HG03280 (cell line): ENCODE results near the gene ABTB2.

Experiments used
- ATAC-seq: cut with Tn5 transposase; IDR thresholded peaks from one replicate; pipeline ENCODE4 v1.9.1; 2021; ENCODE audit warnings: mild to moderate bottlenecking, moderate library complexity; ENCODE audit not compliant: unreplicated experiment

Gene ABTB2

DNA sequence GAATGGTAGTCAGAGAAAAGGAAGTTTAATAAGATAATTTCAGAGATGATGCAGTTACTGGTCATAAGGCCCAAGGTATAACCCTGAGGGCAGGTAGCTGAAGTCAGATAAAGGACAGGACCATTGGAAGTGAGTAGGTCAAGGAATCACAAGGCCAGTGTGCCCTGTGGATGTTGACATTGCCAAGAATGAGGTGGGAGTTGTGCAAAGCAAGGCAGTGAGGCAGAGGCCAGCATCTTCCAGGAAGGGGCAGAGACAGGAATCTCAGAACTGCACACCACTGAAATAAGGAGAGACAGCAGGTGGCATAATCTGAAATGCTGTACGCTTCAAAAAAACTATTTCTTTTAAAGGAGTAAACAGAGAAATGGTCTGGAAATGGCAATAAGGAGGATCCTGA, 61.4 kb downstream of the ABTB2 start:
- ATAC-seq = no peak

DNA sequence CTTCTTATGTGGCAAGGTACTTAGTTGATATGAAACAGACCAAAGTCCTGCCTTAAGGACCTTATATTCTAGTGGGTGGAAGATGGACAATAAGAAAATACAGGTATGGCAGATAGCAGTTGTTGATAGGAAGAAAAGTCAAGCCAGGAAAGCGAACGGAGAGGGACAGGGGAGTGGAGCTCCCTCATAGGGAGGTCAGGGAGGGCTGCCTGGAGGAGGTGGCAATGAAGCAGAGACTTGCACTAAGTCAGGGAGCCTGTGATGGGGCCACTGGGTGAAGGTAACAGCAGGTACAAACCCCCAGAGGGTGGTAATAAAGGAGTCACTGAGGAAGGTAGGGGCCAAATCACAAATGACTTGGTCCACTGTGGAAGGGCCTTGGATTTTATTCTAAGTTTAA, 65.3 kb downstream of the ABTB2 start:
- no peak for ATAC-seq

DNA sequence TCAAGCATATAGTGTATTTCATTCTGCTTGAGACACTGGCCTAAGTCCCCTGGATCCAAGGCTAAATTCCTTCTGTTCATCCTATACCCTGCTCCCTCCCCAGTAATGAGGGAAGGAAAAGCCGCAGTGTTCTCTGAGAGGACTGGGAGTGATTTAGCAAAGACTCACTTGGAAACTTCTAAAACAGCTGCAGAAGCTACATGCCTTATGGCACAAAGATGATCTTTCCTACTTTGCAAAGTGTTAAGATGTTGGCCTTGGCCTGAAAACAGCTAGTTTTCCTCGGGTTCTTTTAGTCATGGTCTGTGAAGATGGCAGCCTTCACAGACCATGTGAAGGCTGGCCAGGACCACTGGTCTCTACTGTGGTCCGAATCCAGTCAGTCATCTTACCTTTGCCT, 65.7 kb downstream of the ABTB2 start:
- ATAC-seq = no peak

- ATAC-seq = no peak
These were observed 66.9 kb downstream of the ABTB2 start for GRCh38 chr11:34290926-34291325.

DNA sequence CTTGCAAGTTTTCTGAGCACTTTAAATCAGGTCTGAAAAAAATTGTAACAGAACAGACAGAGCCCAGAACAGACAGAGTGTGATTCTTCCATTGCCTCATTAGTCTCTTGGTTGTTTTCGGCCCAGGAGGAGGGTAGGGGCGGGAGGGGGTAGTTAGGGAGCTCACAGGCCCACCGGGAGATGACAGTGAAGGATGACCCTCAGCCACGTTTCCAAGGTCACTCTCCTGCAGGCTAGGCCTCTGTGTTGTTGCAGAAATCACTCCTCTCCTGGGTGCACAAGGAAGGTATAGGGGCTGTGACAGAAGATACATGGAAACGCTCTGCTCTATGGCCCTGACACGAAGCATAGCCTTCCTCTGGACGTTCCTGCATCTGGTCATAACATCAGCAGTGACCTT, 69.3 kb downstream of the ABTB2 start:
- no peak for ATAC-seq

GRCh38 chr11:34284811-34285481, 72.9 kb downstream of the ABTB2 start:
- ATAC-seq = no peak

DNA sequence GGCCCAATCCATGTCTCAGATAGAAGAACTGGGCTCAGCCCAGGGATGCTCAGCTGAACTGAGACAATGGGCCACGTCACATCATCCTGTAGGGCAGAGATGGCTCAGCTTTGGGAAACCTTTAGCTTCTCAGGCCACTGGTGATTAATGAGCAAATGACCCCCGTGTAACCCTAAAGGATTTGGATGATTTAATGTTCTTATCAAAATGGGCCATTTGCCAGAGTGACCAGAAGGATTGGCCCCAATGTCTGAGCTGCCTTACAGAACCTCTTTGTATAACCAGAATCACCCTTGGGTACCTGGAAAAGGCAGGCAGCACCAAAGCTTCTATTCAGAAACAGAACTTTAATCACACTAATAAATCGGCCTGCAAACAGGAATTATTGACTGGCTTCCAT, 73.7 kb downstream of the ABTB2 start:
- no peak for ATAC-seq

DNA sequence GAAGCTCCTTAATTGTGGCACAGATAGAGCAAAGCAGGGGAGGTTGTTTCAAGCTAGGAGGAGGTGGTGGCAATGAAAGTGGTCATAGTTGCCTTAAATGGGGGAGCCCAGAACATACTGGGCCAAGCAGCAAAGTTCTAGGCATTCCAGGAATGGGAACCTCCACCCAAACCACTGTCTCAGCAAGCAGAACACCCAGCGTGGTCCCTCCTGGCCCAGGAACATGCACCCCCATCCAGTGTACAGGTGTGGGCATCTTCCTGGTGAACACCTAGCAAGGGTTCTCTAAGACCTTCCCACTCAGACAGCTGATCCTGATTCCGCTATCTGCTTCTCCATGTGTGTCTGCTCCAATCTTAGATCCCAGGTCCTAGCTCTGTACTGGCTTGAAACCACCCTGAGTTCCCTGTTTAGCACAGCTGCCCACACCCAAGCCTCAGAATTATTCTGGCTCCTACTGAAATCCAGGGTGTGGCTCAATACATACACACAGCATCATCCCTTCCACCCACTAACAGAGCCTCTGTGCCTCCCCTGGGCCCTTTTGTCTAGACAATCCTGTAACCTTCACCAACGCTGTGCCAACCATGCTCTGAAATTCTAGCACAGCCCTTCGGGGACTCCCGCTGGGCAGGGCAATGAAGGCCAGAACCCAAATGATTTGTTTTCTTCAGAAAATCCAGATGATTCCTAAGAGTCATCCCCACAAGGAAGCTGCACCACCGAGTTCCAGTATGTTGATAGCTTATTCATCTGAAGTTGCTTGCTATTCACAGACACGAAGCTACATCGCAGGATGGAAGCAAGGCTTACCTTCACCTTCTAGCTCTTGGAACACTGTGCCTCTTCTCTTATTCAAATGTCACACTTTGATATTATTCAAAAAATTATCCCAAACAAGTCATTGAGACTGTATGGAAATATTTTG, 76.6 kb downstream of the ABTB2 start:
- no peak for ATAC-seq

GRCh38 chr11:34278693-34279297, 79.0 kb downstream of the ABTB2 start:
- no peak for ATAC-seq

DNA sequence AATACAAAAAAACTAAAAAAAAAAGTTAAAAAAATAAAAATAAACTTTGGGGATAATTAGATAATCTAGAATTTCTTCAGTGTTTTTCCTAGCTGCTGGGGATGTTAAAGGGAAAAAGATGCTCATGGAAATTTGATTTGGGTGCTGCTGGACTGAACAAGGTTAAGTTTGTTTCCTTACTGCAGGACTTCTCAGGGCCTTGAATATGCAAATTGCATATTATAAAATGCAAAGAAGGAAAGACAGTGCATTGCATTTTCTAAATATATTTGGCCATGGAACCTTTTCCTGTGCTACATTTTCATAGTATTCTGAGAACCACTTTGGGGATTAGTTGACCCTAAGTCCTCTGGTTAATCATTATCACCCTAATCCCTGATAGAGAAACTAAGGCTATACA, 79.6 kb downstream of the ABTB2 start:
- ATAC-seq = no peak

DNA sequence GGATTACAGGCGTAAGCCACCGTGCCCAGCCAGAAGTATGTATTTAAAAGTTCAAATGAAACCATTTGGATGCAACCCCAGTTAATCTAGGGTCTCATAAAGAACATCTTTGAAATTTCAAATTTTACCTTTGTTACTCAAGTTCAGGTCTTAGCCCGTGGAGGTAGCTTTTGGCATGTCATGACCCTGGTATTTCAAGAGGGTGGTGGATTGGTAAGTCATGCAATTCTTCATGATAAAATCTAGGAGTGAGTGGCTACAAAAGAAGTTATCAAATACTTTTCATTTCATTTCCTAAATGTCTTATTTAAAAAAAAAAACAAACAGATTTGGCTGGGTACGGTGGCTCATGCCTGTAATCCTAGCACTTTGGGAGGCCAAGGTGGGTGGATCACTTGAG, 80.6 kb downstream of the ABTB2 start:
- no peak for ATAC-seq

GRCh38 chr11:34276352-34276864, 81.4 kb downstream of the ABTB2 start:
- ATAC-seq = no peak

GRCh38 chr11:34275486-34275885, 82.3 kb downstream of the ABTB2 start:
- no peak for ATAC-seq

DNA sequence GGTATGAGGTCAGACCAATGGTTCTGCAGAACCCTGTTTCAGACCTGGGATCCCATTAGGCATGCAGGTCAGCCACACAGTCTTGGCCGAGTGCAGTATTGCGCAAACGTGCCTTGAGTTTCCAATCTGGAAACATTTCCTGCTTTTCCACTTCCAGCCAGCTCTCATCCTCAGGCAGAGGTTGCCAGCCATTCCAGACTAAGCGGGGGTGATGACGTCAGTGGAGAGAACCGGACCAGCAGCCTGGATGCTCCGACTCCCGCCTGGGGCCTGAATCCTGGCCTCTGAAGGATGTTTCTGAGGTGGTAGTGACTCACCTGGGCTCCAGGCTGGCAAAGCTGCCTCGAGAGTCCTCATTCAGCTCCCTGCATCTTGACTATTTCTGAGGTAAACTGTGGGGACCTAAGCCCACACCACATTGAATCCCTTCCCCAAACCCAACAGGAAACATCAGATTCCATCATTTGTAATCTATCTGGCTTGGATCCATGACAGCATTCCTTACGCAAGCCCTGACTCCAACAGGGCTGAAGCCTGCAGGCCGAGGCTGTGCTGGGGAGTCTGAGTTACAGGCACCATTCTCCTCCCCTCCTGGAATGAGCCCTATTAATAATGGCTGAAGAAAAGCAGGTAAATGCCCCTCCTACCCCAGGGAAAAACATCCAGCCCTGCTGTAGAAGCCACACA, 83.0 kb downstream of the ABTB2 start:
- ATAC-seq = no peak

- ATAC-seq = no peak
These were observed 84.7 kb downstream of the ABTB2 start for GRCh38 chr11:34273099-34273498.

- ATAC-seq = no peak
These were observed 86.1 kb downstream of the ABTB2 start for GRCh38 chr11:34271727-34272126.

- ATAC-seq = no peak
These were observed 87.1 kb downstream of the ABTB2 start for GRCh38 chr11:34270711-34271110.

- no peak for ATAC-seq
These were observed 88.0 kb downstream of the ABTB2 start for GRCh38 chr11:34269694-34270245.

DNA sequence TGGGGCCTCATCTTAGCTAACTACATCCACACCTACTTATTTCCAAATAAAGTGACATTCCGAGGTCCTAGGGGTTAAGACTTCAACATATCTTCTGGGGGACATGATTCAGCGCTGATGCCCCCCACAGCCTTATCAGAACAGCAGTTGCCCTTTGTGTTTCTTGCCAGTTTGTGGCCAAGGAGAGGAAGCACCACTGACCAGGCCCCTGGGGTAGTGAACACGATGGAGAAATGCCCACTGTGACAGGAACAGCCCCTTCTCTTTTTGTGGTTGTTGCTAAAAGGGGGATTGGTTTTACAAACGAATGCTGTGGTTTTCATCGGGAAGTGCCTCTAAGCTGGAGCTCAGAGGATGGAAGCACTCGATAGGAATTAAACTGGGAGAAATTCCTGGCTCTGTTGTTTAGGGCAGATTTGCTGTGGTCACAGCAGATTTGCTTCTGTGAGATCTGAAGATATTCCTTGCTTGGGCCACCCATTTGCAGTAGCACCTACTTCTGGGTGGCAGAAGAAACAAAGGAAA, 88.8 kb downstream of the ABTB2 start:
- no peak for ATAC-seq

- ATAC-seq = no peak
These were observed 90.4 kb downstream of the ABTB2 start for GRCh38 chr11:34267417-34267816.

- ATAC-seq = no peak
These were observed 90.8 kb downstream of the ABTB2 start for GRCh38 chr11:34267013-34267412.
